ENCODE data around the gene B4GALT1.

Gene B4GALT1

DNA sequence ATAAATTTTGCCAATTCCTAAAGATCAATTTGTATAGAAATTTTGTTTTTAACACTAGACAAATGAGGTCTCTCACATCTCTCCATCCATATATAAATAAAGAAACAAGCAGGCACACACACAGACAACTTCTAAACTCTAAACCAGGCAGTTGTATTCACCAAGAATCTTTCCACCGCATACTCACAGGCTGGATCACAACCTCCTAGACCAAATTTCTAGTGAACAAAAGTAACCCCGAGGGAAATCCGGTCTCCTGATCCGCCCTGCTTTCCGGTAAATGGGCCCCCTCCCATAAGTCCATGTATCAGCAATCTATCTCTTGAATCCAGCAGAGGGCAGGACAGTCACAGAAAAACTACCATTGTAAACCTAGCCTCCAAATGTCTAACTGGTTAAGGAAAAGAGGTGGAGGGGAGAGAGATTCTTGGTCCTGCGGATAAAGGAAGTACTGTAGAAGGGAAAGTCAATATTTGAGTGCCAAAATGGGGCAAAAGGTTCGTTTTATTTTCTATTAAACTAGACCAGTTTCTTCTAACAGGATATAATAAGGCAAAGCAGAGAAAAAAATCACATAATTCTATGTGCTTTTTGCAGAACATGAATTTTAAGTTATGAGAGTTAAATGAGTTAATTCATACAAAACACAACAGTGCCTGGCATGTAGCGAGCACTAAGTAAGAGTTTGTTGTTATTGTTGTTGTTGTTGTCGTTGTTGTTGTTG is 85.8 kb downstream of the B4GALT1 start:
- H3K27me3 ChIP-seq (ENCODE audit: control insufficient read depth, insufficient read depth, low read length), result no peaks in the 10 kb centered on the region
- no peaks in the 10 kb centered on the region for H3K79me2 ChIP-seq
- H3K9ac ChIP-seq, result no peak overlapping the region
- H3K9me3 ChIP-seq (ENCODE audit: control insufficient read depth, low read length), result no peaks in the 10 kb centered on the region
- no peak overlapping the region for H3K27ac ChIP-seq
- TF ChIP-seq, protein P1, sequence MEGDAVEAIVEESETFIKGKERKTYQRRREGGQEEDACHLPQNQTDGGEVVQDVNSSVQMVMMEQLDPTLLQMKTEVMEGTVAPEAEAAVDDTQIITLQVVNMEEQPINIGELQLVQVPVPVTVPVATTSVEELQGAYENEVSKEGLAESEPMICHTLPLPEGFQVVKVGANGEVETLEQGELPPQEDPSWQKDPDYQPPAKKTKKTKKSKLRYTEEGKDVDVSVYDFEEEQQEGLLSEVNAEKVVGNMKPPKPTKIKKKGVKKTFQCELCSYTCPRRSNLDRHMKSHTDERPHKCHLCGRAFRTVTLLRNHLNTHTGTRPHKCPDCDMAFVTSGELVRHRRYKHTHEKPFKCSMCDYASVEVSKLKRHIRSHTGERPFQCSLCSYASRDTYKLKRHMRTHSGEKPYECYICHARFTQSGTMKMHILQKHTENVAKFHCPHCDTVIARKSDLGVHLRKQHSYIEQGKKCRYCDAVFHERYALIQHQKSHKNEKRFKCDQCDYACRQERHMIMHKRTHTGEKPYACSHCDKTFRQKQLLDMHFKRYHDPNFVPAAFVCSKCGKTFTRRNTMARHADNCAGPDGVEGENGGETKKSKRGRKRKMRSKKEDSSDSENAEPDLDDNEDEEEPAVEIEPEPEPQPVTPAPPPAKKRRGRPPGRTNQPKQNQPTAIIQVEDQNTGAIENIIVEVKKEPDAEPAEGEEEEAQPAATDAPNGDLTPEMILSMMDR (IDR thresholded peaks at IDR 0.05), result peak; percentile 64
- H2AFZ ChIP-seq, result peak overlapping the region; percentile 25
- no peaks in the 10 kb centered on the region for H3K4me1 ChIP-seq
- H3K36me3 ChIP-seq (ENCODE audit: control insufficient read depth, insufficient read depth, low read length), result no peaks in the 10 kb centered on the region
- H3K4me3 ChIP-seq (ENCODE audit: low read depth, low read length), result peak overlapping the region; percentile 8
- peak overlapping the region; percentile 40 for H3K4me2 ChIP-seq (ENCODE audit: low read length)

DNA sequence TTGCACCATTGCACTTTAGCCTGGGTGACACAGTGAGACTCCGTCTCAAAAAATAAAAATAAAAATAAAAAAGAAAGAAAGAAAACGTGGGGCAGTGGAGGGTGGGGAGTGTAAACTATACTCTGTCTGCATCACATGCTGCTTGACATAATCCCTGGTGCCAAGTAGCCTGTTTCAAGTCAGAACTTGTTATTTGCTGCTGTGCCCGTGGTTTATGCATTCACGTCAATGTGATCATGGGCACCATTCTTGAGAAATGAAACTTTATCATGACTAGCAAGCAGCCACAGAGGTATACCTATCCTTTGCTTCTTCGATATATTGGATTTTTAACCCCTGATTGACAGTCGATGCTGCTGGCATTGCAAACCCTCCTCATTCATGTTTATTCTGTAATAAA is 86.6 kb downstream of the B4GALT1 start:
- H3K27ac ChIP-seq, result no peak overlapping the region
- no peaks in the 10 kb centered on the region for H3K9me3 ChIP-seq (ENCODE audit: control insufficient read depth, low read length)
- H2AFZ ChIP-seq, result no peak overlapping the region
- TF ChIP-seq, protein P1 (IDR thresholded peaks at IDR 0.05), result no peak
- no peaks in the 10 kb centered on the region for H3K27me3 ChIP-seq (ENCODE audit: control insufficient read depth, insufficient read depth, low read length)
- no peak overlapping the region for H3K9ac ChIP-seq
- H3K36me3 ChIP-seq (ENCODE audit: control insufficient read depth, insufficient read depth, low read length), result no peaks in the 10 kb centered on the region
- H3K79me2 ChIP-seq, result no peaks in the 10 kb centered on the region
- H3K4me1 ChIP-seq, result no peaks in the 10 kb centered on the region
- no peak overlapping the region for H3K4me3 ChIP-seq (ENCODE audit: low read depth, low read length)
- H3K4me2 ChIP-seq (ENCODE audit: low read length), result no peak overlapping the region

DNA sequence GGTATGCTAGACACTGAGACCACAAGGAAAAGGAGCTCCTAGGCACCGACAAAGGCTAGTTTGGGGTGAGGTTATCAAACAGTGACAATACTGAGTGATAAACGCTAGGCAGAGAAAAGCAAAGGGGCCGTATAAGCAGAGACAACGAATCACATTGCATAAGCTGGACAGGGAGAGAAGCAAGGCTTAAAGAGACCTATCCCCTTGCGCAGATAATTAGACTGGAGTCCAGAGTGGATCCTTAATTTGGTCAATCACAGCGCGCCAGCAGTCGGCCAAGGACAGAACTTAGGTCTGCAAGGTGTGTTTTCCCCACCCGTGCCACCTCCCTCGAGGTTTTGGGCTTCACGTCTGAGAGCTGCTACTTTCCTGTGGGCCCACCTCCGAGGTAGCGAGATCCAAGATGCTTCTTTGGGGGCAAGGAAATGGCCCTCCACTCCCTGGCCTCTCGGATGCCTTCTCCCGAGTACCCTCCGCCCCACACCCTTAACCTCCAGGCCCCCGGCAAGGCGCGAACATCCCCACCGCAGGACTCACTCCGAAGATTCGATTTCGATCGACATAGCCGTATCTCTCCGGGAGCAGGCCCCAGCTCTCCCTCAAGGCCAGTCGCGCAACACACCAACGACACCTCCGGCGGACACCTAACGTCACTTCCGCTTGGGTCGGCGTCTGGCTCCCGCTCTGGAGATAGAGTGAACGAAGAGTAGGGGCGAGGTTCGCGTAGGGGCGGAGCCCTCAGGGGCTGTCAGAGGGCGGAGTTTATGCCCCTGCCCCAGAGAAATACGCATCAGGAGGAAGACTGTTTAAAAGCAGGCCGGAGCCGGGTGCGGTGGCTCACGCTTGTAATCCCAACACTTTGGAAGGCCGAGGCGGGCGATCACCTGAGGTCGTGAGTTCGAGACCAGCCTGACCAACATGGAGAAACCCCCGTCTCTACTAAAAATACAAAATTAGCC is 90.8 kb downstream of the B4GALT1 start, which contains the start of gene SMU1:
Gene SMU1 (minus strand): TSS at position 629 of the 959 bp plus-strand sequence. CDS start 66 bp downstream, at position 563.
- Histone ChIP-seq H3K4me3 (ENCODE audit: low read depth, low read length) (peak within 1 kb of the TSS; percentile 82), H3K36me3 (ENCODE audit: control insufficient read depth, insufficient read depth, low read length) (no peaks in the 10 kb centered on the region), H3K9me3 (ENCODE audit: control insufficient read depth, low read length) (no peaks in the 10 kb centered on the region), H3K27ac (peak within 1 kb of the TSS; percentile 87), H3K79me2 (no peaks in the 10 kb centered on the region), H2AFZ (peak within 1 kb of the TSS; percentile 77), H3K4me1 (no peaks in the 10 kb centered on the region), H3K9ac (peak within 1 kb of the TSS; percentile 72), H3K27me3 (ENCODE audit: control insufficient read depth, insufficient read depth, low read length) (no peaks in the 10 kb centered on the region), H3K4me2 (ENCODE audit: low read length) (peak within 1 kb of the TSS; percentile 51)
- TF ChIP-seq, protein P1 (IDR thresholded peaks at IDR 0.05), result no peak

DNA sequence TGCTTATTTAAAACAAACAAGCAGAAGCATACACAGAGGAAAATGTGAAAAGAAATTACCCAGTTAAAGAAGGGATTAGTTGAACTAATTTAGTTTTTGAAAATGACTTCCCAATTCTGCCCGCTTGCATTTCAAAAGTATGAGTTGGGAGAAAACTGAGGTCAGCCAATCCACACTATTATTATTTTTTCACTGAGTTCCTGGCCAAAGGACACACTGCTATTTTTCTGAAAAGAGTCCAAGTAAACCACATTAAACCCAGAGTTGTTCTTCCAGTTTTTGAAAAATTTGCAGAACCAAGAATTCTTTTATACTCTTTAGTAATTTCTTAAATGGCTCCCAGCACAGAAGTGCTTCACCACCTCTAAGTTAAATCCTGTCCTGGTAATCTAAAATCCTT is 98.1 kb downstream of the B4GALT1 start:
- TF ChIP-seq, protein P1 (IDR thresholded peaks at IDR 0.05), result no peak
- Histone ChIP-seq H3K27me3 (ENCODE audit: control insufficient read depth, insufficient read depth, low read length) (no peaks in the 10 kb centered on the region), H3K4me3 (ENCODE audit: low read depth, low read length) (no peak overlapping the region), H3K79me2 (no peaks in the 10 kb centered on the region), H3K9me3 (ENCODE audit: control insufficient read depth, low read length) (no peaks in the 10 kb centered on the region), H3K4me1 (no peaks in the 10 kb centered on the region), H3K4me2 (ENCODE audit: low read length) (no peak overlapping the region), H3K9ac (no peak overlapping the region), H3K27ac (no peak overlapping the region), H3K36me3 (ENCODE audit: control insufficient read depth, insufficient read depth, low read length) (no peaks in the 10 kb centered on the region), H2AFZ (no peak overlapping the region)

All from parathyroid adenoma (tissue), 2 donors.